ENCODE measurements around the gene PRKAR1A. TPM values are rescaled to one million over a fixed set of nuclear protein-coding genes. Genes with fewer than 3 reads are reported as not detected.

Gene PRKAR1A
- total RNA-seq, 3 donors from 2014 or later = 331 to 432 (median 409) TPM

- intact Hi-C loops (cut with DNase I; ENCODE audit: low total_unique reads) = no loop called here
- TF ChIP-seq CTCF (IDR thresholded peaks at IDR 0.05) (no peak), POLR2A (IDR thresholded peaks at IDR 0.05) (no peak), POLR2AphosphoS5 (IDR thresholded peaks at IDR 0.05) (no peak)
- Histone ChIP-seq H3K4me1 (no peaks in the 10 kb centered on the region), H3K9me3 (no peaks in the 10 kb centered on the region), H3K36me3 (no peaks in the 10 kb centered on the region), H3K4me3 (no peak overlapping the region), H3K27me3 (no peaks in the 10 kb centered on the region), H3K27ac (no peak overlapping the region)
- no peak for DNase-seq (ENCODE audit: low spot score in 2 of 2)
Measured at GRCh38 chr17:68560966-68561720, 48.9 kb downstream of the PRKAR1A start.

DNA sequence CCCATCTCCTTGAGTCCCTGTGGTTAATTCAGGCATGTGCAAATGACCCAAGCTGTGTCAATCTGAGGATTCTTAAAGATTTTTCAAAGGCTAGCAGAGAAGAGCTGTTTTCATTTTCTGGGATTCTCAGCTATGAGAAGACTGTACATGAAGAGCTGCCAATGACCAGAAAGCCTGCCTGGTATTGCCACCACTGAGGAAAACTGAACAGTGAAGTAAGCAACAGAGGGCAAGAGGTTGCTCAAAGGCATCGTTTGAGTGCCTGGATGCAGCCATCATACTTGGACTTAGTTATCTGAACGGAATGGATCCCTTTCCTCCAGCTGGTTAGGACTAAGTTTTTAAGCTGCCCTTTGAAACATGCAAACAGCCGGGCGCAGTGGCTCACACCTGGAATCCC, 50.5 kb downstream of the PRKAR1A start:
- intact Hi-C loops (cut with DNase I; ENCODE audit: low total_unique reads) = no loop called here
- no peaks in the 10 kb centered on the region for H3K27me3 ChIP-seq
- H3K27ac ChIP-seq = no peak overlapping the region
- TF ChIP-seq CTCF (IDR thresholded peaks at IDR 0.05) (no peak), POLR2A (IDR thresholded peaks at IDR 0.05) (no peak), POLR2AphosphoS5 (IDR thresholded peaks at IDR 0.05) (no peak)
- H3K36me3 ChIP-seq = no peaks in the 10 kb centered on the region
- DNase-seq (ENCODE audit: low spot score in 2 of 2) = no peak
- H3K9me3 ChIP-seq = no peaks in the 10 kb centered on the region
- H3K4me1 ChIP-seq = no peaks in the 10 kb centered on the region
- no peak overlapping the region for H3K4me3 ChIP-seq

DNA sequence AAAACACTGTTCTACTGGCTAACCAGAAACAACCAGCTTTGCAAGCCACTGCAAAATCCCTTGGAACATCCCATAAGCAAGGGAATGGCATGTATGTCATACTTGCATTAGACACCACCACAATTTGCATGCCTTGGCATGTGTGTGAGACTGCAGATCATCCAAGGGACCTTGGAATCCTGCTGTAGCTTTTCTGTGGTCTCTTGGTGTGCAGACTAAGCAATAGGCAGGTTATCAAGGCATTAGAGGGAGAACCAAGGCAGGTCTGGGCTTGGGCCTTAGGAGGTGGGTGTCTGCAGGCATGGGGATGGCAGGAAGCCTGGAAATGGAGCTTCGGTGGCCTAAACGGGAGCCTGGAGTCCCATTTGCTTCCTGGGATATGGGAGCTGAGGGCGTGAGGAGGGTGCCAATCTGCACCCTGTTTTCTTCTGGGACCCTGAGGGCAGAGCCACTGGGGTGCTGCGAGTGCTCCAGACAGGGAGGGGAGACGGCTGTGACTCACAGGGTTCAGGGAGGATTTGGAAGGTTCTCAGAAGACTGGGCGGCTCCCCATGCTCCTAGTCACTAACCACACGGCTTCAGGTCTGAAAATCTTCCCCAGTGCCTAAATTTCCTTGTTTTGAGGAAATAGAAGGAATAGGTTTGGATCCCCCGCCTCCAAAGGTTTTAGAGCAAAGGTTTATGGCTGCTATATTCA, 52.3 kb downstream of the PRKAR1A start:
- Histone ChIP-seq H3K4me1 (no peaks in the 10 kb centered on the region), H3K27me3 (no peaks in the 10 kb centered on the region), H3K9me3 (no peaks in the 10 kb centered on the region), H3K27ac (peak overlapping the region; percentile 54 to 71), H3K4me3 (no peak overlapping the region), H3K36me3 (no peaks in the 10 kb centered on the region)
- no peak for DNase-seq (ENCODE audit: low spot score in 2 of 2)
- TF ChIP-seq POLR2AphosphoS5 (IDR thresholded peaks at IDR 0.05) (no peak), CTCF (IDR thresholded peaks at IDR 0.05) (no peak), POLR2A (IDR thresholded peaks at IDR 0.05) (no peak)
- intact Hi-C loops (cut with DNase I; ENCODE audit: low total_unique reads) = no loop called here

GRCh38 chr17:68565661-68566441, 53.6 kb downstream of the PRKAR1A start:
- no peak for TF ChIP-seq POLR2AphosphoS5 (IDR thresholded peaks at IDR 0.05)
- no peak for TF ChIP-seq CTCF (IDR thresholded peaks at IDR 0.05)
- no peak for TF ChIP-seq POLR2A (IDR thresholded peaks at IDR 0.05)
- H3K27me3 ChIP-seq = no peaks in the 10 kb centered on the region
- H3K36me3 ChIP-seq = no peaks in the 10 kb centered on the region
- peak overlapping the region; percentile 25 to 48 for H3K27ac ChIP-seq
- H3K9me3 ChIP-seq = no peaks in the 10 kb centered on the region
- no peak overlapping the region for H3K4me3 ChIP-seq
- intact Hi-C loops (cut with DNase I; ENCODE audit: low total_unique reads) = no loop called here
- no peaks in the 10 kb centered on the region for H3K4me1 ChIP-seq
- no peak for DNase-seq (ENCODE audit: low spot score in 2 of 2)

GRCh38 chr17:68566442-68566738, 54.2 kb downstream of the PRKAR1A start:
- Histone ChIP-seq H3K27me3 (no peaks in the 10 kb centered on the region), H3K4me3 (no peak overlapping the region), H3K9me3 (no peaks in the 10 kb centered on the region), H3K36me3 (no peaks in the 10 kb centered on the region), H3K4me1 (no peaks in the 10 kb centered on the region), H3K27ac (no peak overlapping the region)
- DNase-seq (ENCODE audit: low spot score in 2 of 2) = no peak
- TF ChIP-seq POLR2A (IDR thresholded peaks at IDR 0.05) = no peak
- no peak for TF ChIP-seq CTCF (IDR thresholded peaks at IDR 0.05)
- no peak for TF ChIP-seq POLR2AphosphoS5 (IDR thresholded peaks at IDR 0.05)
- intact Hi-C loops (cut with DNase I; ENCODE audit: low total_unique reads) = no loop called here

All from breast epithelium (tissue), 4 donors.